Stimulated activated CD8-positive, alpha-beta memory T cell treated with anti-CD3 and anti-CD28 coated beads, Interleukin-15, amount 100 ng/mL, for 48 hours (primary cell): Measurements from ENCODE around the gene F5.

ENCODE experiments used
- DNase-seq, 2 donors: peaks; one replicate each; pipeline ENCODE4 v3.0.0-alpha.2; 2020; ENCODE audit warnings: low read depth in 2 of 2

Gene F5

GRCh38 chr1:169478094-169478672 lies 108.1 kb downstream of the F5 start:
- DNase-seq, result no peak

- no peak for DNase-seq
Observed at GRCh38 chr1:169475806-169476387, 110.4 kb downstream of the F5 start.

GRCh38 chr1:169474302-169474995 lies 111.8 kb downstream of the F5 start:
- no peak for DNase-seq

- DNase-seq, result no peak
Observed at GRCh38 chr1:169473347-169473746, 112.9 kb downstream of the F5 start.

- DNase-seq, result no peak
Observed at GRCh38 chr1:169472738-169473137, 113.5 kb downstream of the F5 start.

GRCh38 chr1:169468982-169469381 lies 117.3 kb downstream of the F5 start:
- no peak for DNase-seq

GRCh38 chr1:169466259-169467230 lies 119.7 kb downstream of the F5 start:
- DNase-seq, result no peak

GRCh38 chr1:169465281-169465680 lies 121.0 kb downstream of the F5 start:
- DNase-seq, result no peak
